GM19397 (cell line): ENCODE data around the gene HS3ST2.
"Not testable (repeated sequence)": the region's sequence is repeated elsewhere in the genome, so short reads cannot be mapped to it uniquely, and the experiment has no call there.

Experiments used
- ATAC-seq: cut with Tn5 transposase; IDR thresholded peaks from one replicate; pipeline ENCODE4 v1.9.1; 2021; ENCODE audit warnings: mild to moderate bottlenecking, moderate library complexity; ENCODE audit not compliant: unreplicated experiment

The HS3ST2 gene

GRCh38 chr16:22813223-22813947 lies 577 bp upstream of the HS3ST2 start:
- ATAC-seq = no peak

- no peak for ATAC-seq
Observed at GRCh38 chr16:22814711-22815105, 746 bp downstream of the HS3ST2 start.

- no peak for ATAC-seq
Observed at GRCh38 chr16:22815863-22816262, 1.9 kb downstream of the HS3ST2 start.

- ATAC-seq = no peak
Observed at GRCh38 chr16:22816475-22816874, 2.5 kb downstream of the HS3ST2 start.

DNA sequence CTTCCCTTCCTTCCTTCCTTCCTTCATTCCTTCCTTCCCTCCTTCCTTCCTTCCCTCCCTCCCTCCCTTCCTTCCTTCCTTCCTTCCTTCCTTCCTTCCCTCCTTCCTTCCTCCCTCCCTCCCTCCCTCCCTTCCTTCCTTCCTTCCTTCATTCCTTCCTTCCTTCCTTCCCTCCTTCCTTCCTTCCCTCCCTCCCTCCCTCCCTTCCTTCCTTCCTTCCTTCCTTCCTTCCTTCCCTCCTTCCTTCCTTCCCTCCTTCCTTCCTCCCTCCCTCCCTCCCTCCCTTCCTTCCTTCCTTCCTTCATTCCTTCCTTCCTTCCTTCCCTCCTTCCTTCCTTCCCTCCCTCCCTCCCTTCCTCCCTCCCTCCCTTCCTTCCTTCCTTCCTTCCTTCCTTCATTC lies 4.8 kb downstream of the HS3ST2 start:
- ATAC-seq = not testable (repeated sequence)

DNA sequence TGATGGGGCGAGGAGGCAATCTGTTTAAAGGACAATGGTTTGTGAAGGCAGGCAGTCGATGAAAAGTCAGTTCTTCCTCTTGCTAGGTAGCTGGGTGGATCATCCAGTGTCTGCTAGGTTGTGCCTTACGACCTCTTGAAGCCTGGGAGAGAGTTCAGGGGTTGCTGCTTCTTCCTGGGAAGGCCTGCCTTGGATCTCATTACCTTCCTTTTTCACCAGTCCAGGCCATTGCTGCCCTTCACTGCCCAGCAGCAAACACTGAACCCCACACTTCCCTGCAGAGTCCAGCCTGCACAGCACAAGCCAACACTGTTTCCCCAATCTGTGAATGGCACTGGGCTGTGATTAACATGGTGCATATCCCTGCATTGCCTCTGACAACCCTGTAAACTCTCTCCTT lies 24.7 kb downstream of the HS3ST2 start:
- no peak for ATAC-seq

DNA sequence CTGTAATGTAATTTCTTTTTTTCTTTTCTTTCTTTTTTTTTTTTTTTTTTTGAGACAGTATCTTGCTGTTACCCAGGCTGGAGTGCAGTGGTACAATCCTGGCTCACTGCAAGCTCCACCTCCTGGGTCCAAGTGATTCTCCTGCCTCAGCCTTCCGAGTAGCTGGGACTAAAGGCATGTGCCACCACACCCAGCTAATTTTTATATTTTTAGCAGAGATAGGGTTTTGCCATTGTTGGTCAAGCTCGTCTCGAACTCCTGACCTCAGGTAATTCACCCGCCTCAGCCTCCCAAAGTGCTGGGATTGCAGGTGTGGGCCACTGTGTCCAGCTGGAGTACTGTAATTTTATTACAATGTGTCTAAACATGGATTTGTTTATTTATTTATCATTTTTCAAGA lies 28.1 kb downstream of the HS3ST2 start:
- ATAC-seq = not testable (repeated sequence)

DNA sequence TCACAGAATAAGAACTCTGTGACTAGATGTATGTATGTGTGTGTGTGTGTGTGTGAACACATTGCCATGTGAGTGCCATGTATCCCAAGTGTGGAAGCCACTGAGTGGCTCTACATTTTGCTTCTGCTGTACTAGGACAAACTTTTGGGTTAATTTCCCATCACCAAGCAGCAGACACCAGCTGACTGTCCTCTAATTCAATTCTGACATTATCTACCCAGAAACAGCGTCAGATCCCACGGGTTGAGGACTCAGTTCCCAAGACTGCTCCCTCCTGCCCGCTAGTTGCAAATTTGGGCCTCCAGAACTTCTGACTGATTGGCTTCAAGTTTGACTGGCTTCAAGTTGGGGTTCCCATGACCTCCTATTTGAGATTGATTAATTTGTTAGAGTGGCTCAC lies 29.2 kb downstream of the HS3ST2 start:
- ATAC-seq = no peak

DNA sequence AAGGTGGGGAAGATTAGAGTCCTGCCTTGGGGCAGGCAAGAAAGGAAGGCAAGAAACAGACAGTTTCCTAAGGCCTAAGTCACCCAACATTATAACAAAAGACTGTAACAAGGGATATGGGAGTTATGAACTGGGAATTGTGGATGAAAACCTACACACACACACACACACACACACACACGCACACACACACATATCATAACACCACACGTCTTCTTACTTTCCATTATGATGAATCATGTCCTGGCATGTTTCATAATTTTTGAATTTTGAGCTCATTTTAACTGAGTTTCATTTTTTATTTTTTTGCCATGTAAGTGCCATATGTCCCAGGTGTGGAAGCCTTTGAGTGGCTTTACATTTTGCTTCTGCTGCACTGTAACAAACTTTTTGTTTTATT lies 29.9 kb downstream of the HS3ST2 start:
- ATAC-seq = no peak

- no peak for ATAC-seq
Observed at GRCh38 chr16:22844416-22844815, 30.5 kb downstream of the HS3ST2 start.

DNA sequence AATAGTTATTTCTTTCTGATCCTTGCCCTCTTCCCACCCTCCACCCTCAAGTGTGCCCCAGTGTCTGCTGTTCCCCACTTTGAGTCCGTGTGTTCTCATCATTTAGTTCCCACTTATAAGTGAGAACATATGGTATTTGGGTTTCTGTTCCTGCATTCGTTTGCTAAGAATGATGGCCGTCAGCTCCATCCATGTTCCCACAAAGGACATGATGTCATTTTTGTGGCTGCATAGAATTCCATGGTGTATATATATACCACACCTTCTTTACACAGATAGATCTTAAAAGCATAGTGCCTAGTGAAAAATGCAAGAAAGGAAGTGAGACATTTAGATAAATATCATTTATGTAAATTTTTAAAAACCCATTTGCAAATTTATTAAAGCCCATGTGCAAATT lies 33.1 kb downstream of the HS3ST2 start:
- ATAC-seq = no peak

GRCh38 chr16:22847690-22848089 lies 33.7 kb downstream of the HS3ST2 start:
- ATAC-seq = no peak

- ATAC-seq = no peak
Observed at GRCh38 chr16:22848451-22848850, 34.5 kb downstream of the HS3ST2 start.

DNA sequence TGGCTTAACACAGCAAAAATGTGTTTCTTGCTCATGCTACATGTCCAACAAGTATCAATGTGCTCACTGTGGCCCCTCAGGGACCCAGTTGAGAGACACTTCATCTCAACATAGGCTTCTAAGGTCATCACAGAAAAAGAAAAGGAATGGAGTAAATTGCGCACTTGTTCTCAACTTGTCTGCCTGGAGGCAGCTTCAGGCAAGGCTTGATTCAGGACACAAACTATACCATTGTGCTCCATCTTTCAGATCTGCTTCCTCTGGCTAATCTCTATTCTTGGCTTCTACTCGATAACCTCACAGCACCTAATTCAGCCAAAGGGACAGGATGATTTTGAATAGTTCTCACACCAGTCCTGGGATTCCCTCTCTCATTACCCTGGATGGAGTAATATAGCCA lies 35.6 kb downstream of the HS3ST2 start:
- no peak for ATAC-seq

DNA sequence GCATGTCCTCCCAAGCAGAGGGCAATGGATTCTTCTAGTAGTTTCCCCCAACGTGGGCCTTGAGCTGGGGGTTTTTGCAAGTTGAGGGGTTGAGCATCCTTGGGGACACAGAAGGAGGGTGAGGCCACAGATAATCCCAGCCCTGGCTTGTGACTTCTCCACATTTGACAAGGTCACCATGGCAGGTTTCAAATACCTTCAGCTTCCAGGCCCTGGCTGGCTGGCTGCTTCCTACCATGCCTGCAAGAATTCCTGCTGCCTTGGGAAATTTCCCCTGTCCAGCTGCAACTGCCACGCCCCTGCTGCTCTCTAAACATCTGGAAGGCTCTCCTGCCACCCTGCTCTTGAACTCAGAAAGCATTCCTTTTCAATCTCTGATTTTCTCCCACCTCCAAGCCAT lies 41.3 kb downstream of the HS3ST2 start:
- no peak for ATAC-seq

DNA sequence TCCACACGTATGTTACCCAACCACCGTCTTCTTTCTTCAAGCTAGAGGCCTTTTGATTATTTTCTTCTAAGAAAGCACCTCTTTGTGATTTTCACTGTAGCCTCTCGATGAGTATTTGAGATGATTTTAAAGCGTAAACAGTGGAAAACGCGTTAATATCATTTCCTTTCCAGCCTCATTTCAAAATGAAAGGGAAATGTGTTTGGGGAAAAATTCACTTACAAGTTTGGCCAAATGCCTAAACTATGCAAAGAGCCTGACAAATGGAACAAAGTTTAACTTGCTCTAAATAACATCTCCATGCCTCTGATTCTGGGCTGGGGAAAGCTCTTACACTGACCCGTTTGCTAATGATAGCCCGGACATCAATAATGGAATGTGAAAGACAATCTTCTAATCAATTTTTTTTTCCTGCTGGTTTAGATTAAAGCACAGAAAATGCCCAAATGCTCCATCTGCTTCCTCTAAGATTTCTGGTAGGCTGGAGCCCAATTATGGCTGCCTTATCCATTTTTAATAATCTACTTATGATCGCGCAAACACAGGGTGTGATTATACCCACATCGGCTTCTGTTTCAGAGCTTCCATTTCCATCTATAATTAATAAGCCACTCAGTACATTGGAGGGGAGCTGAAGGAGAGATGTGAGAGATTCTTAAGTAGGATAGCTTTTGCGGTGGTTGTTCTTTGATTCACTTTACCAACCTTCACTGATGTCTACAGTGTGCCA lies 43.5 kb downstream of the HS3ST2 start:
- no peak for ATAC-seq

DNA sequence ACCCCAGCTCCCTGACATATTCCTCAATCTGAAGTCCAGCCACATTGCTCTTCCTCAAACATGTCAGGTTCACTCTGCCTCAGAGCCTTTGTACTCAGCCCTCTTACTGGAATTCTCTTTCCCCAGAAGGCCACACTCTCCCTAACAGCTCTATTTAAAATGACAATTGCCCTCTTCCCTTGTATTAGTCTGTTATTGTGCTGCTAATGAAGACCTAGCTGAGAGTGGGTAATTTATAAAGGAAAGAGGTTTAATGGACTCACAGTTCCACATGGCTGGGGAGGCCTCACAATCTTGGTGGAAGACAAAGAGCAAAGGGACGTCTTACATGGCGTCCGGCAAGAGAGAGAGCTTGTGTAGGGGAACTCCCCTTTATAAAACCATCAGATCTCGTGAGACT lies 46.0 kb downstream of the HS3ST2 start:
- no peak for ATAC-seq

DNA sequence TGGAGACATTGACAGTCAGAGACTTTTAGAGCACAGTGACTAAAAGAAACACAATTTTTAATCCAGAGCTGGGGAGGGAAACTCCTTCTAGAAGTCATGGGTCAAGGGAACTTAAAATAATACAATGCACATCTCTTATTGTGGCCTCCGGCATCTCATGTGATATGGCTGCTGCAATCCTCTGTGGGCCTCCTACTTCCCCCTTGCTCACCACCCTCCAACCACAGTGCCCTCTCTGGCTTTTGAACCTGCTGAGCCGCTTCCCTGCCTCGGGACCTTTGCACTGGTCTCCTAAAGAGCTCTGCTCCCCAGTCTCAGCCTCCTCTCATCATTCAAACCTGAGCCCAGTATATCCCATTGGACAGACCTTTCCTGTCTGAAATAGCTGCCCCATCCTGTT lies 47.6 kb downstream of the HS3ST2 start:
- no peak for ATAC-seq

DNA sequence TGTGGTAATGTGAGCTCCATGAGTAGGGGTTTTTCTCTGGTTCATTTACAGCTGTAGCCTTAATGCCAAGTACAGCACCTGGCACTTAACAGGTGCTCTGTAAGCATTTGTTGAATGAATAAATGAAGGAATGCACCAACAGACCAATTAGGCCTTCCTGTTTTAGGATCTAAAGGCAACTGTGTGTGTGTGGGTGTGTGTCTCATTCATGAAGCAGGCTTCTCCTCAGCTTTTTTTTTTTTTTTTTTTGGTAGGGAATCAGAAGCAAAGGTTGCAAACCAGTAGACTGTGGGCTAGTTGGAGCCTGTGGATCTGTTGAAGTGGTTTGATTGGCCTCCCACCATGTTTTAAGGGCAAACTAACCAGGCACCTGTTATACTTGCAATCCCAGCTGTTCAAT lies 48.1 kb downstream of the HS3ST2 start:
- no peak for ATAC-seq

DNA sequence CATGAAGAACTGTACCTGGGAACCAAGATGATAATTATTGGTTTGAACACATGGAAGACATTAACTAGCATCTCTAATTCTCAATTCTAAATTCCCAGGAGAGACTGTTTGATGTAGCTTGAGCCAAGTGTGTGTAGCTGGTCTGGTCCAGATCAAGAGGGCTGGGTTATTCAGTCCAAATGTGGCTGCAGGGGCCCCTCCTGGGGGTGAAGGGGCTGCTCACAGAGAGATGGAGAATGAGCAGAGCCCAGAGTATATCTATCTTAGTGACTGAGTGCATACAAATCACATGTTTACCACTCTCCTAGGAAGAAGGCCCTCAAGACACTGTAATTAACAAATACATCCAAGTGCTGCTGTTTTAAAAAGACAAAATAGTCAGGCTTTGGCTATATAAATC lies 50.4 kb downstream of the HS3ST2 start:
- no peak for ATAC-seq

DNA sequence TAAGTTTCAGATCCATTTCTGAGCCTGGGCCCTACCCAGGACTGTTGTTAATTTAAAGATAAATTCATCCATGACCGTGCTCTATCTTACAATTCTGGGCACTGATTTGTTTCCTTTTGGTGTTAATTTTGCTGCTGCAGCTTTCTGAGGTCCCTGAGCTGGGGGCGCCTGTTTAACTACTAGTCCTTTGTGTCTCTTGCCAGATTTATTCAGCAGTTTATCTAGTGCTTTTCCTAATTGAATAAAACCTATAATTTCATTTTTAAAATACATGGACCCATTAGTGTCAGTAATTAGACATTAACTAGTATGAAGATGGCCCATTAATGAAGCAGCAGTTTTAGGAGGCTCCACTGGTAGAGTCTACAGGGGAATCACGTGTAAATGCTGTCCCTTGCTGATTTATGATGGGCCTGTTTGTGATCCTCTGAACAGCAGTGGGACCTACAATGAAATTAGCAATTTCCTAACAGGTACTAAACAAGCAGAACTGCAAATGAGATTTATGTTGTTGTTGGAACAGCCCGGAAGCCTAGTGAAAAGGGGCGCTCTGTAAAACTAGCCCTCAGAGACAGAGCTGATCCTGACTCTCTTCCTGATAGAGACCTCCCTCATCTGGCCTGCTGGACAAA lies 54.7 kb downstream of the HS3ST2 start:
- no peak for ATAC-seq

DNA sequence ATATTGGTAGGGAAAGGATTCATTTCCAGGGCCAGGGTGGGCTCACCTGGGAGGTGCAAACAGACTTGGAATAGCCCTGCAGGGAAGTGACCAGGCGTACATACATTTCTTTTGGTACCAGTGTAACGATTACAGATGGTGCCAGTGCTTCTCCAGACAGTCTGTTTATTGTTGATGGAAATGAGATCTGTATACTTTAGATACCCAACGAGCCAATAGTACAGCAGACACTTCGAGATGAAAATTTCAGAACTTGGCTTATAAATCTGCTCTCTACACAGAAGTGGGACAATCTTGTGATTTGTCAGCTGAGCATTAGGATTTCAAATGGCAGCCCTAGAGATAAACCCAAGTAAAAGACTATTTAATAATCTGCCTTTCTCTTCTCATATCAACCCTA lies 57.9 kb downstream of the HS3ST2 start:
- ATAC-seq = no peak
